Activated T-cell treated with anti-CD3 and anti-CD28 coated beads, Interleukin-2, amount 50 U/mL, for 72 hours (primary cell): ENCODE data around the gene TDP1. TPM values are rescaled to one million over a fixed set of nuclear protein-coding genes. Genes with fewer than 3 reads are reported as not detected.

Experiments used
- ATAC-seq, 2 donors: fragments of 150-1000 bp; cut with Tn5 transposase; replicated peaks in 1 of 2; 2 replicates each; pipeline ENCODE4 v1.10.0; 2021; ENCODE audit warnings: moderate library complexity in 2 of 2, mild to moderate bottlenecking in 1 of 2
- DNase-seq, 2 donors: peaks; one replicate each; pipeline ENCODE4 v3.0.0; 2021 to 2022; ENCODE audit warnings: mixed read lengths in 1 of 2
- H3K27ac Mint-ChIP-seq: one replicate; pipeline ENCODE4 v1.8.0; 2022; ENCODE audit warnings: mild to moderate bottlenecking, moderate library complexity, mixed read lengths
- H3K27me3 Mint-ChIP-seq: one replicate; pipeline ENCODE4 v1.8.0; 2022; ENCODE audit warnings: low read depth, mixed read lengths
- H3K36me3 Mint-ChIP-seq, 2 donors: one replicate each; pipeline ENCODE4 v1.8.0; 2022; ENCODE audit warnings: mixed read lengths in 2 of 2, mild to moderate bottlenecking in 1 of 2; ENCODE audit not compliant: insufficient read depth in 2 of 2
- H3K4me1 Mint-ChIP-seq: one replicate; pipeline ENCODE4 v1.8.0; 2022; ENCODE audit warnings: low read depth, mixed read lengths
- H3K4me3 Mint-ChIP-seq, 2 donors: one replicate each; pipeline ENCODE4 v1.8.0; 2022; ENCODE audit warnings: mild to moderate bottlenecking in 2 of 2, mixed read lengths in 2 of 2, moderate library complexity in 2 of 2
- H3K9me3 Mint-ChIP-seq, 2 donors: one replicate each; pipeline ENCODE4 v1.8.0; 2022; ENCODE audit warnings: mixed read lengths in 2 of 2
- total RNA-seq, 2 donors: library from RNA; stranded (reverse); gene quantifications; one replicate each; pipeline ENCODE4 v1.2.3, GENCODE V29; 2022

The TDP1 gene
- total RNA-seq, 2 donors from 2014 or later, result 98.4 to 99.1 TPM

DNA sequence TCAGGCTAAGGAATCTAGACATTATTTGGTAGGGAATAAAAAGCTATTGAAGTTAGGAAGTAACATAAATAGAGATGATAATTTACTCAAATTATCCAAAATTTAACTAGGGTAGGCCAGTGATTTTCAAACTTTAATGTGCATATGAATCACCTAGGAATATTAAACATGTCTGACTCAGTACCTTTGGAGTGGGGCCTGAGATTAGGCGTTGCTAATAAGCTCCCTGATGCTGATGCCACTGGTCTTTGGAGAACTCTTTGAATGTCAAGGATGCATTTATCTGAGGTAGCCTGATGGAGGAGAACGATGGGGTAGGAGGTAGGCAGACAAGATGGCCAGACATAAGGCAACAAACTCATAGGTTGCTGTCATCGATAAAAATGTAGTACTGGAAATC lies 34.4 kb upstream of the TDP1 start:
- Mint-ChIP-seq H3K27ac (no peak overlapping the region), H3K36me3 (no peaks in the 10 kb centered on the region), H3K27me3 (peaks cover 4% of the 10 kb centered on the region)

DNA sequence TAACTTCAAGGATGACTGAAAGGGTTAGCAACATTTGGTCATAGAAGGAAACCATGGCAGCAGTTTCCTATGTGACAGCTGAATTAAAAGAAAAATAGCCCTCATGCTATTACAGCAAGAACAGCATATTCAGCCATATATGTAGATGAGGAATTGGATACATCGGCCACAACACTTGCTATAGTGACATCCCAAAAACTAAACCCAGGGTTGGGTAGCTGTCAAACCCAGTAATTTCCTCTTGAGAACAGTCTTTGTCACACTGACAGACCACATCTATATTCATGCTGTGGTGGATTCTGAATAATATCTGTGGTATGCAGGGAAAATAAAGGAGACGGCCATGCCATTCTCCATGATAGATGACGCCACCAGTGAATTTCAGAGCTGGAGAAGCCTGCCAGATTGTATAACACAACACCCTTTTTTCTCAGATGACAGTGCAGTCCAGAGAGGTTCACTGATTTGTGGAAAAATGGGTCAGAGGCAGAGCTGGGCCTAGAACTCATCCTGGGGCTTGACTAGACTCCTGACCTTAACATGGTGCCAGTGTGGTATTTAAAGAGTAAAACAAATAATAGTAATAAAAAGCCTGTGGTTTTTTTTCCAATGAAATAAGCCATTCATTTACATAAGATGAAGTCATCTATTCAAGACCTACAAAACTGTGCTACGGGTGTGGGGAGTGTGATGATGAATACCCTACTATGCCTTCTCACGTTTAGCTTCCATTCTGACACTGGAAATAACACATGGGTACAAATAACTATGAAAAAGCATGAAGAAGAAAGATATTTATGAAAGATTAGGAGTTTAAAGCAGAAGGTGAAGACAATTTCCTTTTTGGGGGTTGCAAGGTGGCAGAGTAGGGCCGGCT lies 33.5 kb upstream of the TDP1 start:
- H3K27ac Mint-ChIP-seq, result peak overlapping the region; percentile 1
- DNase-seq (no peak), ATAC-seq (no peak)
- peaks cover 2% of the 10 kb centered on the region for H3K27me3 Mint-ChIP-seq
- peaks cover 5% of the 10 kb centered on the region for H3K4me1 Mint-ChIP-seq
- no peak overlapping the region for H3K4me3 Mint-ChIP-seq
- no peaks in the 10 kb centered on the region for H3K9me3 Mint-ChIP-seq
- H3K36me3 Mint-ChIP-seq, result no peaks in the 10 kb centered on the region

More for the DNA sequence above, 34.4 kb upstream of the TDP1 start:
- H3K4me3 Mint-ChIP-seq, result no peak overlapping the region
- H3K4me1 Mint-ChIP-seq, result peaks cover 5% of the 10 kb centered on the region
- DNase-seq (no peak), ATAC-seq (no peak)
- H3K9me3 Mint-ChIP-seq, result no peaks in the 10 kb centered on the region

DNA sequence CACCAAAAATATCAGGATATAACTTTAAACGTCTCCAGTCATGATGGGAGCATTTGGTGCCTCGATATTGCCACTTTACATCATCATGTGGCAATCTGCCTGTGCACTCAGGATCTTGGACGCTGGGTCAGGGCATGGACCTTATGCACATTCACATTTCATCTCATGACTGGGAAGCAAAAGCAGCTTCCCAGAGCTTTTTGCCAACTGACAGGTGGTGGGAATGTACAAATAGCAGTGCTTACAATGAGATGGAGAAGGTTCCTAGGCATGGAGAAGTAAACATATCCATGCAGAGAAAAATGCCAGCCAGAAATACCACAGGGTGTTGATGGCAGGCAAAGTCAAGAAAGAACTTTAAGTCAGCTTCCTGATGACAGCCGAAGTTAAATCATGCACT lies 31.5 kb upstream of the TDP1 start:
- Mint-ChIP-seq H3K4me3 (no peak overlapping the region), H3K4me1 (peaks cover 5% of the 10 kb centered on the region), H3K27ac (no peak overlapping the region), H3K36me3 (no peaks in the 10 kb centered on the region), H3K27me3 (no peaks in the 10 kb centered on the region), H3K9me3 (no peaks in the 10 kb centered on the region)
- ATAC-seq (no peak), DNase-seq (no peak)

DNA sequence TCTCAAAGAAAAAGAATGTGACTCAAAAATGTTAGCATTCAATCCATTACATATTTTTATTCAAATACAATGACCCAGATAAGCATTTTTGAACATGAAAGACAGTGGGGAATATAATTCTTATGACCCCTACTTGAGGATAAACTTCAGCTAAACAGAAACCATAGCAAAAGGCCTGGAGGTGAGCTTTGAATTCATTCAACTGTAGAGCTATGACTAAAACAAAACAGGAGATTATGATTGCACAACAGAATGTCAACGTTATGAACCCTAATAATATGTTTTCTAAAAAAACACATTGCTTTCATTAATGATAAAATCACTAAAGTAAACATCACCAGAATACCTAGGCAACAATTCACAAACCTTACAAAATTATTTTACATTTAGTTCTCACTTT lies 29.0 kb upstream of the TDP1 start:
- Mint-ChIP-seq H3K36me3 (peaks cover 0 to 3% of the 10 kb centered on the region in 2 donors), H3K27me3 (no peaks in the 10 kb centered on the region), H3K9me3 (no peaks in the 10 kb centered on the region), H3K4me3 (no peak overlapping the region), H3K27ac (no peak overlapping the region), H3K4me1 (peaks cover 5% of the 10 kb centered on the region)
- ATAC-seq (no peak), DNase-seq (no peak)

DNA sequence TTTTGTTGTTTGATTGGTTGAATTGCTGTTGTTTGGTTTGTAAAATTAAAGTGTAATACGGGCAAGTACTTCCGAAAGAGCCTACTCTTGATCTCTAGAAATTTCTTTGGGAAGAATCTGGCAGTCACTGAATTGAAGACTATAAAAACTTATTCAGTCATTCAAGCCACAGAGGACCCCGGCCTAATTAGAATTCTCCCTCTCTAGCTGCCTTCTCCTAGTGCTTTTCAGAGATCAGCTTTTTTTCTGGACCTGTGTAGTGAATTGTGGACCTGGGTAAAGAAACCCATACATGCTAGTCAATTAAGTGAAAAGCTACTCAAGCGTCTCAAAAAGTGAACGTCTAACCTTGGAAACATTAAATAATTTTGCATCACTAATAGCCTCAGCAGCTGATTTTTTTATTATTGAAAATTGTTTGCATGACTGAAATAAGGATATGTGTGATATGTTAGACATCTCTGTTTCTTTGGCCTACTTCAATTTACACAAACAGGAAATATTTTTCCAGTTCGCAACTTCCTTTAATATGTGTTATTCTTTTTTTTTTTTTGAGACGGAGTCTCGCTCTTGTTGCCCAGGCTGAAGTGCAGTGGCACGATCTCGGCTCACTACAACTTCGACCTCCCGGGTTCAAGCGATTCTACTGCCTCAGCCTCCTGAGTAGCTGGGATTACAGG lies 28.4 kb upstream of the TDP1 start:
- Mint-ChIP-seq H3K27ac (no peak overlapping the region), H3K27me3 (no peaks in the 10 kb centered on the region), H3K4me1 (peaks cover 5% of the 10 kb centered on the region), H3K36me3 (peaks cover 0 to 3% of the 10 kb centered on the region in 2 donors), H3K9me3 (no peaks in the 10 kb centered on the region), H3K4me3 (no peak overlapping the region)
- DNase-seq (no peak), ATAC-seq (no peak)

DNA sequence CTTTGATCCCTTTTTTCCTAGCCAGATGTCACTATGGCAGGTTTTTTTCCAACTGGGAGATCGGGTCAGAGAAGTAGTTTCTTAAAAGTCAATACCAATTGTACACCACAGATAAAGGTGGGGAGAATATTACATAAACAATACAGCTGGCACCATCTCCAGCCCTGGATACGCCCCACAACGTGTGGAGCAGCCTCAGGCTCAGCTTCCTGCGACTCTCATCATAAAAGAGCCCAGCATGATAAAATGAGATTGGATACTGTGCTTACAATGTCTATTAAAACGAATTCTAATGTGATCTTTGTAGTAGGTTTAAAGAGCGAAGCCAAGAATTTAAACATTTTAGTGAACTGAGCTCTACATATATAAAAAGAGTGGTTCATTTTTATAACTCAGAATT lies 22.7 kb upstream of the TDP1 start:
- Mint-ChIP-seq H3K4me3 (no peak overlapping the region), H3K27me3 (no peaks in the 10 kb centered on the region), H3K36me3 (peaks cover 0 to 3% of the 10 kb centered on the region in 2 donors), H3K9me3 (no peaks in the 10 kb centered on the region), H3K4me1 (peaks cover 6% of the 10 kb centered on the region), H3K27ac (no peak overlapping the region)
- DNase-seq (no peak), ATAC-seq (no peak)

DNA sequence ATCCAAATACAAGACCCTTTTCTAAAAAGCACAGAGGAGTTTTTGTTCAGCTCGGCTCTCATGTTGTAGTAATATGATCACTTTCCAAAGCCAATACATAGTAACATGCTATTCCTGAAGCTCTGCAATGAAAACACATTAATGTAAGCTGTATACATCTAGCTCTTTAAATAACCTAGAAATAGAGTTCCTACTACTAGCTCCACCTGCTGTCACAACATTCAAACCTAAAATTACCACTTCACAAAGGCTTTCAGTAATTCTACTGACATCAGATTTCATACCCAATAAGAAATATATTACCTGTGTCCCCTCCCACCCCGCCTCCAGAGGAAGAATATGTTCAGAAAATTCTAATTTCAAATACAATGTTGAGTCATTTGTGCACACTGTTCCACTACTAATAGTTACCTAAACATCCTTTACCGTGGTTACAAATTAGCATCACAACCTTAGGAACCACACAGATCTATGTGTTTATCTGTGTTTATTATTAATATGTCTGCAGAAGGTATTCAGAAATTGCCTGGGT lies 19.0 kb upstream of the TDP1 start:
- Mint-ChIP-seq H3K27me3 (no peaks in the 10 kb centered on the region), H3K9me3 (no peaks in the 10 kb centered on the region), H3K36me3 (no peaks in the 10 kb centered on the region), H3K4me1 (peaks cover 13% of the 10 kb centered on the region), H3K4me3 (no peak overlapping the region), H3K27ac (no peak overlapping the region)
- DNase-seq, result no peak
- ATAC-seq, result no peak

DNA sequence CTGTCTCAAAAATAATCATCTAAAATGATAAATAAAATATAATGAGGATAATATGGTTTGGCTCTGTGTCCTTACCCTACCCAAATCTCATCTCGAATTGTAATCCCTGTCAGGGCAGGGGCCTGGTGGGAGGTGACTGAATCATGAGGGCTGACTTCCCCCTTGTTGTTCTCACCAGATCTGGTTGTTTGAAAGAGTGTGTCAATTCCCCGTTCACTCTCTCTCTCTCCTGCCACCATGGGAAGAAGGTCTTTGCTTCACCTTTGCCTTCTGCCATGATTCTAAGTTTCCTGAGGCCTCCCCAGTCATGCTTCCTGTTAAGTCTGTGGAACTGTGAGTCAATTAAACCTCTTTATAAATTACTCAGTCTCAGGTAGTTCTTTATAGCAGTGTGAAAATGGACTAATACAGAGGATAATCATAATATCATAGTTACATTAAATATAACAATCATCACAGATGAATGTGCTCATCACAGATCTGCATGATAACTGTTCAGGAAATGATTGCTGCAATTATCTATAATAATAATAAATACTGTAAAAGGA lies 13.8 kb upstream of the TDP1 start:
- Mint-ChIP-seq H3K9me3 (no peaks in the 10 kb centered on the region), H3K4me3 (no peak overlapping the region), H3K36me3 (peaks cover 0 to 2% of the 10 kb centered on the region in 2 donors), H3K27me3 (no peaks in the 10 kb centered on the region), H3K4me1 (peaks cover 19% of the 10 kb centered on the region), H3K27ac (no peak overlapping the region)
- no peak for DNase-seq
- ATAC-seq, result peak; percentile 30 to 34

DNA sequence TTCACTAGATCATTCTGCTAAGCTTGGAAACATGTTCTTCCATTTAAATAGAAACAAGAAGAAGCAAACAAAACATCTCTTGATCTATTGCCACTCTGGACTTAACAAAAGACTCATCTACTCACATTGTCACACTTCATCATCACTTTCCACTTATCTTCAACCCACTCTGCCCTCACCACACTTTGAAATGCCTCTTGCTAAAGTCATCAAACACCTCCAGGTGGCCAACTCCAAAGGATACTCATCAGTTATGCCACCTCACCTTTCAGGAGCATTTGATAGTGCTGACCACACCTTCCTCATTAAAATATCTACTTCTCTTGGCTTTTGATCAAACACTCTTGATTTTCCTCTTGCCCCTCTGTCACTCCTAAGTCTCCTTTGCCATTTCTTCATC lies 8.4 kb upstream of the TDP1 start:
- H3K4me1 Mint-ChIP-seq, result peaks cover 13% of the 10 kb centered on the region
- peaks cover 4 to 9% of the 10 kb centered on the region in 2 donors for H3K36me3 Mint-ChIP-seq
- H3K9me3 Mint-ChIP-seq, result no peaks in the 10 kb centered on the region
- H3K27me3 Mint-ChIP-seq, result no peaks in the 10 kb centered on the region
- ATAC-seq (peak in 1 of 2 donors; percentile 26), DNase-seq (no peak)
- H3K4me3 Mint-ChIP-seq, result no peak overlapping the region
- no peak overlapping the region for H3K27ac Mint-ChIP-seq

DNA sequence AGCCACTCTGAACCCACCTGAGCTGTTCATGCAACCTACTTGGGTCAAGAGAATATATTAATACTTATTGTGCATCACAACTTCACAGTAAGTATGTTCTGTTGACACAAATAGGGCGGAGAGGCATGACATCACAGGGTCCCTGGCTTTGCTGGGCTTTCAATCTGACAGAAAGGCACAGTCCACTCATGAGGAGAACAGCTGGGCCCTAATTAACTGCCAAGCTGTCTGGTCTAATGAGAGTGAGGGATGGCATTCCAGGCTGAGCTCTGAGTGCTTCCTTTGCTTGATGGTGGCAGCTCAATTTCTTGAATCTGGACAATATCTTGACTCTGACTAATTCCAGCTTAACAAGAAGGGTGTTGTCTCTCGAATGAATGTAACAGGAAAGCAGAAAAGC lies 3.2 kb upstream of the TDP1 start:
- Mint-ChIP-seq H3K4me1 (peaks cover 24% of the 10 kb centered on the region), H3K9me3 (no peaks in the 10 kb centered on the region), H3K4me3 (no peak overlapping the region), H3K27ac (no peak overlapping the region), H3K36me3 (peaks cover 14% of the 10 kb centered on the region in 2 donors), H3K27me3 (no peaks in the 10 kb centered on the region)
- DNase-seq (no peak), ATAC-seq (no peak)

DNA sequence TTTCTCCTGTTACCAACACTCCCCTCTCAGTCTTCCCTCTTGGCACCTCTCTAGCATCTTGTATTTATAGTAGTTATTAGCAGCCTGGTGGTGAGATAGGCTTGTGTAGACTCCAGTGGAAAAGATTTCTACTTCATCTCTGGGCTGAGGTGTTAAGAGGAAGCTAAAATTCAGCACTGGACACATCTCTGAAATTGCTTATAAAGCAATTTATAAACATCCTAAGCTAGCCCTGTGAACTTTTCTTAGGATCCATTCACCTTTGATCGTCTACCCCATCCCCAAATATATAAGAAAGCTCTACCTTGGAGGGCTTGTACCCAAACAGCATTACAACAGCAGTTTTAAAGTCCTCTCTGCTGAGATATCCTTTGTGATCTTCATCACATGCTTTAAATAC lies 2.1 kb upstream of the TDP1 start:
- H3K4me1 Mint-ChIP-seq, result peaks cover 34% of the 10 kb centered on the region
- H3K27me3 Mint-ChIP-seq, result no peaks in the 10 kb centered on the region
- H3K27ac Mint-ChIP-seq, result peak overlapping the region; percentile 78
- H3K4me3 Mint-ChIP-seq, result peak overlapping the region; percentile 91 to 96
- peaks cover 15 to 19% of the 10 kb centered on the region in 2 donors for H3K36me3 Mint-ChIP-seq
- no peak for DNase-seq
- H3K9me3 Mint-ChIP-seq, result no peaks in the 10 kb centered on the region
- no peak for ATAC-seq

DNA sequence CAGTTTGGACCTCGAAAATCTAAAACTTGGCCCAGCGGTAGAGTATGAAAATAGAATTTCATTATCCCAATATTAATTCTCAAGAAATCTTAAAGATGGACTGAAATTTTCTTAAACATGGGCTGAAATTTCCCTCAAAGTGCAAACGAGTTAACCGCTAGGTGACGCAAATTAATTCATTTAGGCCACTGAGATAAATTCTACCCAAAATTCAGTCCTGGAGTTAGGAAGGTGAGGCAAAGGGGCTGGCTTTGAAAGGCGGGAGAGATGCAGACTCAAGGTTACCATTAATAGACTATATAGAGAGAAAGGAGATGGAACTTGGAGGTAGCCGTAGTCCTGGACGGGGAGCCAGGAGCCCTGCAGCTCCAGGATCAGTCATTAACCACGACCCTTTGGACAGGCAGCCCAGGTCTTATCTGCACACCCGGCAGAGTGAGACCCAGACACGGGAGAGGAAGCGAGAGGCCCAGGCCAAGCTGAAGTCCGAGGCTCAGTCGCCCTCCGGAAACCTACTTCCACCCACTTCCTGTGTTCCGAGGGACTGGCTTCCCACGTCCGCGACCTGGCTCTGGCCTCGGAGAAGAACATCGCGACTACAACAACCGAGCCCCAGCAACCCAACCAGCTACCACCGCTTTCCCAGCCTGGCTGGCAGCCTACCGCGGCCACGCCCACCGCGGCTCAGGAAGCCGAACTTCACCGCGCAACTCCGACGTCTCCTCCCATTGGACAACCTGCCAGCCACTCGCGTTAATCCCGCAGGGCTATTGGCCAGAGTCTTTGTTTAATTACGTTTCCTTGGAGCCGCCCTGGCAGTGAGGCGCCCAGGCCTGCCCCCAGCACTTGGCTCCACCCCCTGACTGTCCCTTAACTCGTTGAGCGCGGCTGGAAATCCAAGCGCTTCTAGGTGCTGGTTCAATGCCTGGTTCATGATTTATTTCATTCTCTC lies 1.4 kb upstream of the TDP1 start, which contains the start of gene EFCAB11:
EFCAB11 (minus strand) TSS at position 661 of the 952 bp plus-strand sequence; CDS start at position 591, 70 bp downstream.
- ATAC-seq (peak; percentile 75 to 82), DNase-seq (peak; percentile 94 to 97)
- Mint-ChIP-seq H3K9me3 (no peaks in the 10 kb centered on the region), H3K4me1 (peaks cover 42% of the 10 kb centered on the region), H3K27ac (peak within 1 kb of the TSS; percentile 95), H3K36me3 (peaks cover 15 to 17% of the 10 kb centered on the region in 2 donors), H3K27me3 (no peaks in the 10 kb centered on the region), H3K4me3 (peak within 1 kb of the TSS; percentile 91 to 96)
